HUES48 (cell line): ENCODE measurements around the gene DOCK8.

Experiments
- H3K27ac ChIP-seq: one replicate; pipeline ENCODE4 v1.7.0; 2013; ENCODE audit warnings: low read depth, low read length, inconsistent platforms
- H3K27me3 ChIP-seq: 2 replicates; pipeline ENCODE4 v1.6.1; 2013; ENCODE audit warnings: mild to moderate bottlenecking, low read length; ENCODE audit not compliant: control insufficient read depth, insufficient read depth
- H3K36me3 ChIP-seq: 2 replicates; pipeline ENCODE4 v1.6.1; 2013; ENCODE audit warnings: low read length; ENCODE audit not compliant: control insufficient read depth, insufficient read depth
- H3K4me1 ChIP-seq: 2 replicates; pipeline ENCODE4 v1.6.1; 2013; ENCODE audit warnings: mild to moderate bottlenecking, low read length; ENCODE audit not compliant: control insufficient read depth, insufficient read depth
- H3K4me3 ChIP-seq: 2 replicates; pipeline ENCODE4 v1.5.1; 2013; ENCODE audit warnings: mild to moderate bottlenecking, low read depth, low read length
- H3K9ac ChIP-seq: 2 replicates; pipeline ENCODE4 v1.6.1; 2013; ENCODE audit warnings: mild to moderate bottlenecking, low read depth, low read length, moderate library complexity
- H3K9me3 ChIP-seq: 2 replicates; pipeline ENCODE4 v1.6.1; 2013; ENCODE audit warnings: low read length; ENCODE audit not compliant: control insufficient read depth, insufficient read depth

The DOCK8 gene

GRCh38 chr9:316382-316965 is 101.8 kb downstream of the DOCK8 start:
- H3K4me1 ChIP-seq, result peaks cover 6% of the 10 kb centered on the region; the same call in 1 of the 2 replicates
- H3K27me3 ChIP-seq, result no peaks in the 10 kb centered on the region
- H3K9ac ChIP-seq, result no peak overlapping the region
- H3K4me3 ChIP-seq, result no peak overlapping the region
- H3K27ac ChIP-seq, result no peak overlapping the region
- no peaks in the 10 kb centered on the region for H3K9me3 ChIP-seq
- no peaks in the 10 kb centered on the region for H3K36me3 ChIP-seq

- Histone ChIP-seq H3K4me1 (no peaks in the 10 kb centered on the region), H3K4me3 (no peak overlapping the region), H3K9me3 (no peaks in the 10 kb centered on the region), H3K27ac (no peak overlapping the region), H3K27me3 (no peaks in the 10 kb centered on the region), H3K36me3 (no peaks in the 10 kb centered on the region), H3K9ac (no peak overlapping the region)
Observed at GRCh38 chr9:318646-319045, 104.0 kb downstream of the DOCK8 start.

DNA sequence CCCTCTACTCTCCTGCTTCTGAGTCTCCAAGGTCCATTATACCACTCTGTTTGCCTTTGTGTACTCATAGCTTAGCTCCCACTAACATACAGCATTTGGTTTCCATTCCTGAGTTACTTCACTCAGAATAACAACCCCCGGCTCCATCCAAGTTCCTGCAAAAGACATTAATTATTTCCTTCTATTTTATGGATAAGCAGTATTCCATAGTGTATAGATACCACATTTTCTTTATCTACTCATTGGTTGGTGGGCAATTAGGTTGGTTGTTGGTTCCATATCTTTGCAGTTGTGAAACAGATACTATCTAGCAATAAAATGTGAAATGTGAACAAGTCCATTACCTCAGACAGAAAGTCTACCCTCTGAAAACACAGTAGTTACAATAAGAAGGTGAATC is 110.3 kb downstream of the DOCK8 start:
- H3K36me3 ChIP-seq, result no peaks in the 10 kb centered on the region
- H3K9me3 ChIP-seq, result no peaks in the 10 kb centered on the region
- H3K27me3 ChIP-seq, result no peaks in the 10 kb centered on the region

DNA sequence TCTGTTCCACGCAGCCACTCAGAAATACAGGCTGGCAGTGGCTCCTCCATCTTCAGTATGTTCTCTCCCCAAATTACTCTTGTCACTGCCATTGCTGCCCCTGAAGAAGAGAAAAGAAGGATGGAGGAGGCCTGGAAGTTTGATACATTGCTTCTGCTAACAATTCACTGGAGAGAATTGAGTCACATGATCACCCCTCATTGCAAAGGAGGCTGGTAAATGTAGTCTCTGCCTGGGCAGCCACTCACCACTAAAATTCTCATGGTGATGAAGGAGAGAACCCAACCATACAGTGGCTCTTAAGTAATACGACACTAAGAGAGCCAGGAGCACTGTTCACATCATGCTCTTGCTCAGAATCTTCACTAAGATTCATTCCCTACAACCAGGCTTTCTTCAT is 112.0 kb downstream of the DOCK8 start:
- no peaks in the 10 kb centered on the region for H3K9me3 ChIP-seq
- no peaks in the 10 kb centered on the region for H3K36me3 ChIP-seq
- no peaks in the 10 kb centered on the region for H3K27me3 ChIP-seq
- H3K9ac ChIP-seq, result no peak overlapping the region
- peaks cover 30% of the 10 kb centered on the region for H3K4me1 ChIP-seq
- peak overlapping the region; percentile 22; the same call in 1 of the 2 replicates for H3K4me3 ChIP-seq
- H3K27ac ChIP-seq, result no peak overlapping the region

More for the DNA sequence above, 110.3 kb downstream of the DOCK8 start:
- peaks cover 13% of the 10 kb centered on the region for H3K4me1 ChIP-seq
- no peak overlapping the region for H3K9ac ChIP-seq
- no peak overlapping the region for H3K27ac ChIP-seq
- no peak overlapping the region for H3K4me3 ChIP-seq

- H3K27me3 ChIP-seq, result no peaks in the 10 kb centered on the region
- H3K36me3 ChIP-seq, result no peaks in the 10 kb centered on the region
- no peaks in the 10 kb centered on the region for H3K9me3 ChIP-seq
- no peak overlapping the region for H3K9ac ChIP-seq
- no peak overlapping the region for H3K27ac ChIP-seq
- H3K4me3 ChIP-seq, result no peak overlapping the region
- peaks cover 34% of the 10 kb centered on the region for H3K4me1 ChIP-seq
Observed at GRCh38 chr9:328453-328852, 113.8 kb downstream of the DOCK8 start.

GRCh38 chr9:331197-331596 is 116.5 kb downstream of the DOCK8 start:
- H3K9ac ChIP-seq, result no peak overlapping the region
- H3K27me3 ChIP-seq, result no peaks in the 10 kb centered on the region
- H3K36me3 ChIP-seq, result no peaks in the 10 kb centered on the region
- no peaks in the 10 kb centered on the region for H3K9me3 ChIP-seq
- H3K4me1 ChIP-seq, result peaks cover 30% of the 10 kb centered on the region
- peak overlapping the region; percentile 60 for H3K27ac ChIP-seq
- H3K4me3 ChIP-seq, result peak overlapping the region; percentile 10; the same call in 1 of the 2 replicates

DNA sequence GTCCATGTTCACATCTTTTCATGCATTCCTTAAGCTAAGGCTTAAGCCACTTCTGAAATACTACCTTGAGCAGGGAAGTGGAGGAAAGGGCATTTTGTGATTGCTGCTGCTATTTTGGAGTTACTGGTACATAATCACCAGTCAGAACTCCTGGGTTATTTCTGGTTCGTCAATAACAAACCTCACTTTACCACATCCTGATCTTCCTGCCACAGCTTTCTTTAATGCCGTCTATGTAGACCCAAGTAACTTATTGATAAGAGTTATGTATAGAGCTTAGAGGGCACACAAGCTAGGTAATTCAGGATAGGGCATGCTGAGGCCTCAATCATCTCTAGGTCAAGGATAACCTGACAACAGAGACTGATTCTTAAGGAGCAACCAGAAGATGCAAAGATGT is 120.7 kb downstream of the DOCK8 start:
- no peaks in the 10 kb centered on the region for H3K36me3 ChIP-seq
- no peak overlapping the region for H3K4me3 ChIP-seq
- H3K27me3 ChIP-seq, result no peaks in the 10 kb centered on the region
- H3K9ac ChIP-seq, result no peak overlapping the region
- peaks cover 17% of the 10 kb centered on the region for H3K4me1 ChIP-seq
- H3K27ac ChIP-seq, result no peak overlapping the region
- no peaks in the 10 kb centered on the region for H3K9me3 ChIP-seq

- Histone ChIP-seq H3K27me3 (no peaks in the 10 kb centered on the region), H3K4me3 (no peak overlapping the region), H3K9me3 (no peaks in the 10 kb centered on the region), H3K9ac (no peak overlapping the region), H3K4me1 (peaks cover 10% of the 10 kb centered on the region), H3K27ac (no peak overlapping the region), H3K36me3 (no peaks in the 10 kb centered on the region)
Observed at GRCh38 chr9:336039-336438, 121.4 kb downstream of the DOCK8 start.

- H3K4me1 ChIP-seq, result no peaks in the 10 kb centered on the region
- H3K27ac ChIP-seq, result no peak overlapping the region
- H3K4me3 ChIP-seq, result no peak overlapping the region
- H3K27me3 ChIP-seq, result no peaks in the 10 kb centered on the region
- no peaks in the 10 kb centered on the region for H3K9me3 ChIP-seq
- H3K36me3 ChIP-seq, result no peaks in the 10 kb centered on the region
- no peak overlapping the region for H3K9ac ChIP-seq
Observed at GRCh38 chr9:338602-339001, 123.9 kb downstream of the DOCK8 start.

DNA sequence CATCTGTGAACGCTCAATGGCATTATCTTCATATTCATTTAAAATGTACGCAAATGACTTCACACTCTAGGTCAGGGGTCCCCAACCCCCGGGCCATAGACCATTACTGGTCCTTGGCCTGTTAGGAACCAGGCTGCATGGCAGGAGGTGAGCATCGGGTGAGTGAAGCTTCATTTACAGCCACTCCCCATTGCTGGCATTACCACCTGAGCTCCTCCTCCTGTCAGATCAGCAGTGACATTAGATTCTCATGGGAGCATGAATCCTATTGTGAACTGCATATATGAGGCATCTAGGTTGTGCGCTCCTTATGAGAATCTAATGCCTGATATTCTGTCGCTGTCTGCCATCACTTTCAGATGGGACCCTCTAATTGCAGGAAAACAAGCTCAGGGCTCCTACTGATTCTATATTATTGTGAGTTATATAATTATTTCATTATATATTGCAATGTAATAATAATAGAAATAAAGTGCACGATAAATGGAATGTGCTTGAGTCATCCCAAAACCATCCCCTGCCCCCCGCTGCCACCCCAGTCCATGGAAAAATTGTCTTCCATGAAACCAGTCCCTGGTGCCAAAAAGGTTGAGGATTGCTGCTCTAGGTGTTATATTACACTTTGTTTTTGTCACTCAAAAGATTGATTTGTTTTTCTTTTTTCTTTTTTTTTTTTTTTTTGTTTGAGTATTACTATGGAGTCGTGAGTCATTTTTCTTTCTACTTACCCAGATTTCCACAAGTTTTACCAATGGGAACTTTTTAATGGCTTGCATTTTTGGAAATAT is 127.2 kb downstream of the DOCK8 start:
- no peak overlapping the region for H3K27ac ChIP-seq
- H3K4me1 ChIP-seq, result no peaks in the 10 kb centered on the region
- no peaks in the 10 kb centered on the region for H3K36me3 ChIP-seq
- H3K27me3 ChIP-seq, result no peaks in the 10 kb centered on the region
- no peaks in the 10 kb centered on the region for H3K9me3 ChIP-seq
- no peak overlapping the region for H3K9ac ChIP-seq
- H3K4me3 ChIP-seq, result no peak overlapping the region

GRCh38 chr9:343773-344172 is 129.1 kb downstream of the DOCK8 start:
- Histone ChIP-seq H3K4me1 (no peaks in the 10 kb centered on the region), H3K27ac (no peak overlapping the region), H3K9ac (no peak overlapping the region), H3K4me3 (no peak overlapping the region), H3K36me3 (no peaks in the 10 kb centered on the region), H3K27me3 (no peaks in the 10 kb centered on the region), H3K9me3 (no peaks in the 10 kb centered on the region)
